ENCODE data around the gene OS9.

GRCh38 chr12:57666897-57667296, 27.0 kb upstream of the OS9 start:
- TF ChIP-seq, protein P1, sequence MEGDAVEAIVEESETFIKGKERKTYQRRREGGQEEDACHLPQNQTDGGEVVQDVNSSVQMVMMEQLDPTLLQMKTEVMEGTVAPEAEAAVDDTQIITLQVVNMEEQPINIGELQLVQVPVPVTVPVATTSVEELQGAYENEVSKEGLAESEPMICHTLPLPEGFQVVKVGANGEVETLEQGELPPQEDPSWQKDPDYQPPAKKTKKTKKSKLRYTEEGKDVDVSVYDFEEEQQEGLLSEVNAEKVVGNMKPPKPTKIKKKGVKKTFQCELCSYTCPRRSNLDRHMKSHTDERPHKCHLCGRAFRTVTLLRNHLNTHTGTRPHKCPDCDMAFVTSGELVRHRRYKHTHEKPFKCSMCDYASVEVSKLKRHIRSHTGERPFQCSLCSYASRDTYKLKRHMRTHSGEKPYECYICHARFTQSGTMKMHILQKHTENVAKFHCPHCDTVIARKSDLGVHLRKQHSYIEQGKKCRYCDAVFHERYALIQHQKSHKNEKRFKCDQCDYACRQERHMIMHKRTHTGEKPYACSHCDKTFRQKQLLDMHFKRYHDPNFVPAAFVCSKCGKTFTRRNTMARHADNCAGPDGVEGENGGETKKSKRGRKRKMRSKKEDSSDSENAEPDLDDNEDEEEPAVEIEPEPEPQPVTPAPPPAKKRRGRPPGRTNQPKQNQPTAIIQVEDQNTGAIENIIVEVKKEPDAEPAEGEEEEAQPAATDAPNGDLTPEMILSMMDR (conservative IDR thresholded peaks at IDR 0.05; ENCODE audit: low read depth, low read length) = no peak
- TF ChIP-seq EZH2phosphoT487 (IDR thresholded peaks at IDR 0.05; ENCODE audit: borderline replicate concordance, low read length) = no peak

Measured in PC-3 (cell line).